Measurements from ENCODE around the gene DIAPH2.

DIAPH2 gene

GRCh38 chrX:97189668-97190067 is 505.0 kb downstream of the DIAPH2 start:
- DNase-seq (ENCODE audit: low spot score) = no peak

- no peak for DNase-seq (ENCODE audit: low spot score)
These were observed 514.9 kb downstream of the DIAPH2 start for GRCh38 chrX:97199501-97199900.

GRCh38 chrX:97200454-97200853 is 515.8 kb downstream of the DIAPH2 start:
- DNase-seq (ENCODE audit: low spot score) = no peak

GRCh38 chrX:97210501-97210900 is 525.9 kb downstream of the DIAPH2 start:
- no peak for DNase-seq (ENCODE audit: low spot score)

- no peak for DNase-seq (ENCODE audit: low spot score)
These were observed 526.4 kb downstream of the DIAPH2 start for GRCh38 chrX:97211070-97211469.

- DNase-seq (ENCODE audit: low spot score) = no peak
These were observed 530.5 kb downstream of the DIAPH2 start for GRCh38 chrX:97215186-97215585.

- DNase-seq (ENCODE audit: low spot score) = no peak
These were observed 539.5 kb downstream of the DIAPH2 start for GRCh38 chrX:97224148-97224547.

GRCh38 chrX:97229318-97229717 is 544.7 kb downstream of the DIAPH2 start:
- no peak for DNase-seq (ENCODE audit: low spot score)

- no peak for DNase-seq (ENCODE audit: low spot score)
These were observed 546.3 kb downstream of the DIAPH2 start for GRCh38 chrX:97230948-97231347.

- no peak for DNase-seq (ENCODE audit: low spot score)
These were observed 549.9 kb downstream of the DIAPH2 start for GRCh38 chrX:97234471-97235081.

GRCh38 chrX:97238632-97239031 is 554.0 kb downstream of the DIAPH2 start:
- DNase-seq (ENCODE audit: low spot score) = peak; percentile 10

GRCh38 chrX:97252111-97252510 is 567.5 kb downstream of the DIAPH2 start:
- DNase-seq (ENCODE audit: low spot score) = no peak

- no peak for DNase-seq (ENCODE audit: low spot score)
These were observed 576.0 kb downstream of the DIAPH2 start for GRCh38 chrX:97260679-97261078.

GRCh38 chrX:97266406-97267121 is 581.9 kb downstream of the DIAPH2 start:
- DNase-seq (ENCODE audit: low spot score) = no peak

- peak; percentile 14 for DNase-seq (ENCODE audit: low spot score)
These were observed 582.9 kb downstream of the DIAPH2 start for GRCh38 chrX:97267396-97268181.

GRCh38 chrX:97268182-97268680 is 583.6 kb downstream of the DIAPH2 start:
- DNase-seq (ENCODE audit: low spot score) = no peak

- no peak for DNase-seq (ENCODE audit: low spot score)
These were observed 599.9 kb downstream of the DIAPH2 start for GRCh38 chrX:97284531-97284930.

GRCh38 chrX:97290199-97290598 is 605.6 kb downstream of the DIAPH2 start:
- no peak for DNase-seq (ENCODE audit: low spot score)

- no peak for DNase-seq (ENCODE audit: low spot score)
These were observed 609.4 kb downstream of the DIAPH2 start for GRCh38 chrX:97294041-97294440.

- no peak for DNase-seq (ENCODE audit: low spot score)
These were observed 611.3 kb downstream of the DIAPH2 start for GRCh38 chrX:97295954-97296353.

- DNase-seq (ENCODE audit: low spot score) = no peak
These were observed 622.3 kb downstream of the DIAPH2 start for GRCh38 chrX:97306771-97307470.

- no peak for DNase-seq (ENCODE audit: low spot score)
These were observed 623.5 kb downstream of the DIAPH2 start for GRCh38 chrX:97308171-97308570.
